PC-9 (cell line): Measurements from ENCODE around the gene TRPM1. TPM values are rescaled to one million over a fixed set of nuclear protein-coding genes. Genes with fewer than 3 reads are reported as not detected.

Experiments used
- BruUV-seq: library from RNA; stranded (reverse); fragments of 400-500 nt; replicated peaks from 2 replicates; lab custom pipeline; 2021; lab: Mats Ljungman, UMichigan
- CTCF ChIA-PET: fragments of 300-600 bp; sonication (Branson Sonifier 250); formaldehyde crosslinking; loops from one replicate; lab custom pipeline; 2022; ENCODE audit warnings: antibody characterized with exemption; lab: Charles Lee
- POLR2A ChIA-PET: fragments of 300-600 bp; sonication (Branson Sonifier 250); formaldehyde crosslinking; loops from one replicate; lab custom pipeline; 2022; ENCODE audit warnings: antibody characterized with exemption; ENCODE audit not compliant: unreplicated experiment; lab: Charles Lee
- DNase-seq, 2 experiments: peaks; one replicate each; pipeline versions ENCODE4 v3.0.0 to v3.0.0-alpha.2; 2015 to 2022; ENCODE audit warnings: mixed read lengths in 1 of 2
- H2AFZ ChIP-seq: fragments of 200-600 bp; sonication (generic); 2 replicates; pipeline ENCODE4 v1.8.1; 2017; ENCODE audit warnings: antibody characterized with exemption
- H3F3A ChIP-seq: fragments of 200-600 bp; sonication (generic); 2 replicates; pipeline ENCODE4 v1.8.1; 2017; ENCODE audit warnings: antibody characterized with exemption, mild to moderate bottlenecking, low read depth; ENCODE audit not compliant: insufficient read depth
- H3K27ac ChIP-seq: fragments of 200-600 bp; sonication (generic); 2 replicates; pipeline ENCODE4 v1.6.1; 2016; ENCODE audit warnings: mixed run types
- H3K27me3 ChIP-seq: fragments of 200-600 bp; sonication (generic); 2 replicates; pipeline ENCODE4 v1.6.1; 2016; ENCODE audit warnings: low read depth, mixed run types; ENCODE audit not compliant: insufficient read depth
- H3K36me3 ChIP-seq: fragments of 200-600 bp; sonication (generic); 2 replicates; pipeline ENCODE4 v1.6.1; 2016; ENCODE audit warnings: low read depth, mixed run types
- H3K4me1 ChIP-seq: fragments of 200-600 bp; sonication (generic); replicated peaks from 2 replicates; pipeline ENCODE4 v1.6.1; 2016; ENCODE audit warnings: mixed run types; ENCODE audit not compliant: insufficient read depth
- H3K4me2 ChIP-seq: fragments of 200-600 bp; sonication (generic); 2 replicates; pipeline ENCODE4 v1.6.1; 2017; ENCODE audit warnings: mixed run types
- H3K4me3 ChIP-seq: fragments of 200-600 bp; sonication (generic); 2 replicates; pipeline ENCODE4 v1.6.1; 2016; ENCODE audit warnings: mixed run types
- H3K79me2 ChIP-seq: fragments of 200-600 bp; sonication (generic); 2 replicates; pipeline ENCODE4 v1.6.1; 2017; ENCODE audit warnings: low read depth, mixed run types
- H3K9me2 ChIP-seq: fragments of 200-600 bp; sonication (generic); 2 replicates; pipeline ENCODE4 v1.8.1; 2017; ENCODE audit warnings: mild to moderate bottlenecking; ENCODE audit not compliant: insufficient read depth
- H3K9me3 ChIP-seq: fragments of 200-600 bp; sonication (generic); 2 replicates; pipeline ENCODE4 v1.8.1; 2016; ENCODE audit warnings: low read depth; ENCODE audit not compliant: insufficient read depth
- H4K20me1 ChIP-seq: fragments of 200-600 bp; sonication (generic); 2 replicates; pipeline ENCODE4 v1.8.1; 2017; ENCODE audit not compliant: insufficient read depth
- CTCF ChIP-seq: fragments of 200-600 bp; sonication (generic); conservative IDR thresholded peaks from 2 replicates; pipeline ENCODE4 v1.6.1; 2017; ENCODE audit warnings: mixed run types, antibody characterized with exemption, mild to moderate bottlenecking, moderate library complexity
- EZH2 ChIP-seq: fragments of 200-600 bp; sonication (generic); IDR thresholded peaks from 2 replicates; pipeline ENCODE4 v1.8.0; 2017; ENCODE audit warnings: antibody characterized with exemption, low read depth
- intact Hi-C: fragments of 100-400 bp; cut with micrococcal nuclease; formaldehyde crosslinking; loops from one replicate; pipeline ENCODE4 v1.10.0; 2022; ENCODE audit not compliant: unreplicated experiment
- total RNA-seq: library from RNA; stranded (reverse); gene quantifications from 2 replicates; pipeline ENCODE4 v1.2.3, GENCODE V29; 2021

The TRPM1 gene
- total RNA-seq, 1 experiment from 2014 or later: not detected

- peaks cover 70% of the 10 kb centered on the region for H3K27me3 ChIP-seq
- no peaks in the 10 kb centered on the region for H3K36me3 ChIP-seq
- intact Hi-C loops: no loop called here
- H3K4me3 ChIP-seq: no peak overlapping the region
- CTCF ChIA-PET: no interaction called here
- no peaks in the 10 kb centered on the region for H3F3A ChIP-seq
- H2AFZ ChIP-seq: no peak overlapping the region
- POLR2A ChIA-PET: no interaction called here
- H3K27ac ChIP-seq: no peak overlapping the region
- H3K4me1 ChIP-seq: no peaks in the 10 kb centered on the region
- H3K9me3 ChIP-seq: no peaks in the 10 kb centered on the region
- no peaks in the 10 kb centered on the region for H3K9me2 ChIP-seq
- H3K79me2 ChIP-seq: no peaks in the 10 kb centered on the region
- TF ChIP-seq CTCF (no peak), EZH2 (no peak)
- H4K20me1 ChIP-seq: no peaks in the 10 kb centered on the region
- no TSS peak for BruUV-seq
- no peak for DNase-seq
- no peak overlapping the region for H3K4me2 ChIP-seq
Measured at GRCh38 chr15:31081056-31081455, 20.5 kb downstream of the TRPM1 start.

- no peak overlapping the region for H3K4me2 ChIP-seq
- peaks cover 66% of the 10 kb centered on the region for H3K27me3 ChIP-seq
- H2AFZ ChIP-seq: no peak overlapping the region
- no peaks in the 10 kb centered on the region for H3K9me3 ChIP-seq
- no peaks in the 10 kb centered on the region for H4K20me1 ChIP-seq
- H3K4me1 ChIP-seq: no peaks in the 10 kb centered on the region
- TF ChIP-seq EZH2 (no peak), CTCF (no peak)
- no peak overlapping the region for H3K27ac ChIP-seq
- intact Hi-C loops: no loop called here
- no peak overlapping the region for H3K4me3 ChIP-seq
- no peaks in the 10 kb centered on the region for H3F3A ChIP-seq
- no peaks in the 10 kb centered on the region for H3K79me2 ChIP-seq
- H3K36me3 ChIP-seq: no peaks in the 10 kb centered on the region
- ChIA-PET POLR2A (no interaction called here), CTCF (no interaction called here)
- BruUV-seq: no TSS peak
- H3K9me2 ChIP-seq: no peaks in the 10 kb centered on the region
- no peak for DNase-seq
Measured at GRCh38 chr15:31080591-31081014, 20.9 kb downstream of the TRPM1 start.

GRCh38 chr15:31079519-31079918 is 22.0 kb downstream of the TRPM1 start:
- no peak for TF ChIP-seq EZH2
- no peak for TF ChIP-seq CTCF
- POLR2A ChIA-PET: interaction anchor here (0.6 kb wide), 1 partner anchor 333 kb away, joined by 4 read pairs; no protein-coding TSS in a partner anchor
- DNase-seq: no peak

More at GRCh38 chr15:31079519-31079918, 22.0 kb downstream of the TRPM1 start:
- Histone ChIP-seq H3K27ac (no peak overlapping the region), H4K20me1 (no peaks in the 10 kb centered on the region), H3K9me3 (no peaks in the 10 kb centered on the region), H3K9me2 (no peaks in the 10 kb centered on the region), H3K27me3 (peaks cover 62% of the 10 kb centered on the region), H3F3A (no peaks in the 10 kb centered on the region), H3K79me2 (no peaks in the 10 kb centered on the region), H3K4me3 (no peak overlapping the region), H3K4me2 (no peak overlapping the region), H3K36me3 (no peaks in the 10 kb centered on the region), H2AFZ (no peak overlapping the region), H3K4me1 (no peaks in the 10 kb centered on the region)
- no TSS peak for BruUV-seq
- intact Hi-C loops: no loop called here
- CTCF ChIA-PET: no interaction called here
